PC-9 (cell line): Measurements from ENCODE around the gene NAT9. TPM values are rescaled to one million over a fixed set of nuclear protein-coding genes. Genes with fewer than 3 reads are reported as not detected.

Experiments used
- BruUV-seq: library from RNA; stranded (reverse); fragments of 400-500 nt; replicated peaks from 2 replicates; lab custom pipeline; 2021; lab: Mats Ljungman, UMichigan
- CTCF ChIA-PET: fragments of 300-600 bp; sonication (Branson Sonifier 250); formaldehyde crosslinking; loops from one replicate; lab custom pipeline; 2022; ENCODE audit warnings: antibody characterized with exemption; lab: Charles Lee
- POLR2A ChIA-PET: fragments of 300-600 bp; sonication (Branson Sonifier 250); formaldehyde crosslinking; loops from one replicate; lab custom pipeline; 2022; ENCODE audit warnings: antibody characterized with exemption; ENCODE audit not compliant: unreplicated experiment; lab: Charles Lee
- DNase-seq, 2 experiments: peaks; one replicate each; pipeline versions ENCODE4 v3.0.0 to v3.0.0-alpha.2; 2015 to 2022; ENCODE audit warnings: mixed read lengths in 1 of 2
- H2AFZ ChIP-seq: fragments of 200-600 bp; sonication (generic); 2 replicates; pipeline ENCODE4 v1.8.1; 2017; ENCODE audit warnings: antibody characterized with exemption
- H3F3A ChIP-seq: fragments of 200-600 bp; sonication (generic); 2 replicates; pipeline ENCODE4 v1.8.1; 2017; ENCODE audit warnings: antibody characterized with exemption, mild to moderate bottlenecking, low read depth; ENCODE audit not compliant: insufficient read depth
- H3K27ac ChIP-seq: fragments of 200-600 bp; sonication (generic); 2 replicates; pipeline ENCODE4 v1.6.1; 2016; ENCODE audit warnings: mixed run types
- H3K27me3 ChIP-seq: fragments of 200-600 bp; sonication (generic); 2 replicates; pipeline ENCODE4 v1.6.1; 2016; ENCODE audit warnings: low read depth, mixed run types; ENCODE audit not compliant: insufficient read depth
- H3K36me3 ChIP-seq: fragments of 200-600 bp; sonication (generic); 2 replicates; pipeline ENCODE4 v1.6.1; 2016; ENCODE audit warnings: low read depth, mixed run types
- H3K4me1 ChIP-seq: fragments of 200-600 bp; sonication (generic); replicated peaks from 2 replicates; pipeline ENCODE4 v1.6.1; 2016; ENCODE audit warnings: mixed run types; ENCODE audit not compliant: insufficient read depth
- H3K4me2 ChIP-seq: fragments of 200-600 bp; sonication (generic); 2 replicates; pipeline ENCODE4 v1.6.1; 2017; ENCODE audit warnings: mixed run types
- H3K4me3 ChIP-seq: fragments of 200-600 bp; sonication (generic); 2 replicates; pipeline ENCODE4 v1.6.1; 2016; ENCODE audit warnings: mixed run types
- H3K79me2 ChIP-seq: fragments of 200-600 bp; sonication (generic); 2 replicates; pipeline ENCODE4 v1.6.1; 2017; ENCODE audit warnings: low read depth, mixed run types
- H3K9me2 ChIP-seq: fragments of 200-600 bp; sonication (generic); 2 replicates; pipeline ENCODE4 v1.8.1; 2017; ENCODE audit warnings: mild to moderate bottlenecking; ENCODE audit not compliant: insufficient read depth
- H3K9me3 ChIP-seq: fragments of 200-600 bp; sonication (generic); 2 replicates; pipeline ENCODE4 v1.8.1; 2016; ENCODE audit warnings: low read depth; ENCODE audit not compliant: insufficient read depth
- H4K20me1 ChIP-seq: fragments of 200-600 bp; sonication (generic); 2 replicates; pipeline ENCODE4 v1.8.1; 2017; ENCODE audit not compliant: insufficient read depth
- EZH2 ChIP-seq: fragments of 200-600 bp; sonication (generic); IDR thresholded peaks from 2 replicates; pipeline ENCODE4 v1.8.0; 2017; ENCODE audit warnings: antibody characterized with exemption, low read depth
- intact Hi-C: fragments of 100-400 bp; cut with micrococcal nuclease; formaldehyde crosslinking; loops from one replicate; pipeline ENCODE4 v1.10.0; 2022; ENCODE audit not compliant: unreplicated experiment
- total RNA-seq: library from RNA; stranded (reverse); gene quantifications from 2 replicates; pipeline ENCODE4 v1.2.3, GENCODE V29; 2021
- TF ChIP-seq, protein P1 (sequence below): fragments of 200-600 bp; sonication (generic); conservative IDR thresholded peaks from 2 replicates; pipeline ENCODE4 v1.6.1; 2017; ENCODE audit warnings: mixed run types, antibody characterized with exemption, mild to moderate bottlenecking, moderate library complexity

NAT9 gene
- total RNA-seq, 1 experiment from 2014 or later, result 31.5 TPM

- Histone ChIP-seq H3K9me3 (no peaks in the 10 kb centered on the region), H3K27ac (no peak overlapping the region), H3K79me2 (peaks cover 44% of the 10 kb centered on the region), H3K36me3 (peaks cover 5% of the 10 kb centered on the region; the same call in 1 of the 2 replicates), H3K9me2 (no peaks in the 10 kb centered on the region), H3F3A (peaks cover 9% of the 10 kb centered on the region; the same call in 1 of the 2 replicates), H3K4me1 (peaks cover 42% of the 10 kb centered on the region), H3K4me2 (peak overlapping the region; percentile 69), H3K4me3 (peak overlapping the region; percentile 99; the same call in 1 of the 2 replicates), H2AFZ (peak overlapping the region; percentile 74), H3K27me3 (no peaks in the 10 kb centered on the region), H4K20me1 (peaks cover 15% of the 10 kb centered on the region)
- no TSS peak for BruUV-seq
- intact Hi-C loops, result no loop called here
- no peak for TF ChIP-seq EZH2
- TF ChIP-seq, protein P1, sequence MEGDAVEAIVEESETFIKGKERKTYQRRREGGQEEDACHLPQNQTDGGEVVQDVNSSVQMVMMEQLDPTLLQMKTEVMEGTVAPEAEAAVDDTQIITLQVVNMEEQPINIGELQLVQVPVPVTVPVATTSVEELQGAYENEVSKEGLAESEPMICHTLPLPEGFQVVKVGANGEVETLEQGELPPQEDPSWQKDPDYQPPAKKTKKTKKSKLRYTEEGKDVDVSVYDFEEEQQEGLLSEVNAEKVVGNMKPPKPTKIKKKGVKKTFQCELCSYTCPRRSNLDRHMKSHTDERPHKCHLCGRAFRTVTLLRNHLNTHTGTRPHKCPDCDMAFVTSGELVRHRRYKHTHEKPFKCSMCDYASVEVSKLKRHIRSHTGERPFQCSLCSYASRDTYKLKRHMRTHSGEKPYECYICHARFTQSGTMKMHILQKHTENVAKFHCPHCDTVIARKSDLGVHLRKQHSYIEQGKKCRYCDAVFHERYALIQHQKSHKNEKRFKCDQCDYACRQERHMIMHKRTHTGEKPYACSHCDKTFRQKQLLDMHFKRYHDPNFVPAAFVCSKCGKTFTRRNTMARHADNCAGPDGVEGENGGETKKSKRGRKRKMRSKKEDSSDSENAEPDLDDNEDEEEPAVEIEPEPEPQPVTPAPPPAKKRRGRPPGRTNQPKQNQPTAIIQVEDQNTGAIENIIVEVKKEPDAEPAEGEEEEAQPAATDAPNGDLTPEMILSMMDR, result no peak
- POLR2A ChIA-PET, result interaction anchor here (0.6 kb wide), 1 partner anchor 10 kb away, joined by 4 read pairs; no protein-coding TSS in a partner anchor
- peak in 1 of 2 experiments; percentile 97 for DNase-seq
- CTCF ChIA-PET, result no interaction called here
Observed at GRCh38 chr17:74748279-74748528, 27.9 kb downstream of the NAT9 start.

GRCh38 chr17:74746922-74747321, 29.2 kb downstream of the NAT9 start:
- ChIA-PET POLR2A (no interaction called here), CTCF (interaction anchor here (0.7 to 1.6 kb wide), 3 partner anchors 10 to 115 kb away, joined by 8 to 17 read pairs (median 12); no protein-coding TSS in a partner anchor)
- no peaks in the 10 kb centered on the region for H3K27me3 ChIP-seq
- H3K4me1 ChIP-seq, result peaks cover 45% of the 10 kb centered on the region
- TF ChIP-seq, protein P1, result no peak
- no peak for TF ChIP-seq EZH2
- no peaks in the 10 kb centered on the region for H3K36me3 ChIP-seq
- H3F3A ChIP-seq, result peaks cover 9% of the 10 kb centered on the region; the same call in 1 of the 2 replicates
- peaks cover 32% of the 10 kb centered on the region for H3K79me2 ChIP-seq
- H3K9me3 ChIP-seq, result no peaks in the 10 kb centered on the region
- no peak overlapping the region for H2AFZ ChIP-seq
- peaks cover 6% of the 10 kb centered on the region; the same call in 1 of the 2 replicates for H4K20me1 ChIP-seq
- no peaks in the 10 kb centered on the region for H3K9me2 ChIP-seq
- intact Hi-C loops, result no loop called here
- no peak overlapping the region for H3K4me3 ChIP-seq
- no peak for DNase-seq
- H3K27ac ChIP-seq, result no peak overlapping the region
- H3K4me2 ChIP-seq, result no peak overlapping the region
- BruUV-seq, result no TSS peak

DNA sequence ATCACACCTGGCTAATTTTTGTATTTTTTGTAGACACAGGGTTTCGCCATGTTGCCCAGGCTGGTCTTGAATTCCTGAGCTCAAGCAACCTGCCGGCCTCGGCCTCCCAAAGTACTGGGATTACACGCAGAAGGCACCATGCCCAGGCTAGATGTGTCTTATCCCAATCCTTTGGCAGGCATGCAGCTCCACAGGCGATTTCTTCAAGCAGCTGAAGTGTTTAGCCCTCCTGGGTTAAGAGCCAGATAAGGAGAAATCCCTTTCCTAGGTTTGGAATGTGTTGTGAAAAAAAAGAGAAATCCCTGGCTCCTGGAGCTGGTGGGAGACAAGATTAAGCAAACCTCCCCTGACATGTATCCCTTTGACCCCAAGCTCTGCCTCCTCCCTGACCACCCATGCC, 29.8 kb downstream of the NAT9 start:
- Histone ChIP-seq H3K27ac (no peak overlapping the region), H4K20me1 (peaks cover 6% of the 10 kb centered on the region; the same call in 1 of the 2 replicates), H3K9me3 (no peaks in the 10 kb centered on the region), H3K79me2 (peaks cover 27% of the 10 kb centered on the region), H3K4me3 (no peak overlapping the region), H3F3A (peaks cover 9% of the 10 kb centered on the region; the same call in 1 of the 2 replicates), H3K4me1 (peaks cover 45% of the 10 kb centered on the region), H3K27me3 (no peaks in the 10 kb centered on the region), H3K4me2 (no peak overlapping the region), H2AFZ (no peak overlapping the region), H3K36me3 (no peaks in the 10 kb centered on the region), H3K9me2 (no peaks in the 10 kb centered on the region)
- TF ChIP-seq, protein P1, result no peak
- TF ChIP-seq EZH2, result no peak
- no TSS peak for BruUV-seq
- DNase-seq, result no peak
- intact Hi-C loops, result no loop called here
- POLR2A ChIA-PET, result no interaction called here
- CTCF ChIA-PET, result interaction anchor here (0.6 to 1.6 kb wide), 2 partner anchors 25 to 30 kb away, joined by 3 to 12 read pairs; partner anchors contain the start of gene NAT9
